T-helper 1 cell treated with Interleukin-12 subunit alpha and Interleukin-12 subunit beta and Interleukin-4 antibody, amounts not matched to agents 30 ng/mL and 1 ng/mL, for 36 hours (primary cell): ENCODE results near the gene ZEB2. TPM values are rescaled to one million over a fixed set of nuclear protein-coding genes. Genes with fewer than 3 reads are reported as not detected.

Source experiments
- intact Hi-C: fragments of 100-400 bp; cut with micrococcal nuclease; formaldehyde crosslinking; loops from one replicate; pipeline ENCODE4 v1.15.1; 2024
- total RNA-seq: library from RNA; stranded (reverse); gene quantifications from 2 replicates; pipeline ENCODE4 v1.2.3, GENCODE V29; 2022

The ZEB2 gene
- 9.2 and 9.6 TPM in 2 replicates for total RNA-seq

GRCh38 chr2:144519934-144520731 lies at the start of gene ZEB2:
TSS of gene ZEB2 (minus strand) at chr2:144520119. CDS start at chr2:144517350, 2,769 bp downstream.
- intact Hi-C loops, result loop anchor here (2.0 to 5.0 kb wide), 6 partner anchors 29 to 1393 kb away; partner anchors contain the start of gene ARHGAP15

- intact Hi-C loops, result no loop called here
Observed at GRCh38 chr2:144567745-144568144, 47.8 kb upstream of the ZEB2 start.

GRCh38 chr2:144566448-144566847 lies 46.5 kb upstream of the ZEB2 start:
- intact Hi-C loops, result no loop called here

DNA sequence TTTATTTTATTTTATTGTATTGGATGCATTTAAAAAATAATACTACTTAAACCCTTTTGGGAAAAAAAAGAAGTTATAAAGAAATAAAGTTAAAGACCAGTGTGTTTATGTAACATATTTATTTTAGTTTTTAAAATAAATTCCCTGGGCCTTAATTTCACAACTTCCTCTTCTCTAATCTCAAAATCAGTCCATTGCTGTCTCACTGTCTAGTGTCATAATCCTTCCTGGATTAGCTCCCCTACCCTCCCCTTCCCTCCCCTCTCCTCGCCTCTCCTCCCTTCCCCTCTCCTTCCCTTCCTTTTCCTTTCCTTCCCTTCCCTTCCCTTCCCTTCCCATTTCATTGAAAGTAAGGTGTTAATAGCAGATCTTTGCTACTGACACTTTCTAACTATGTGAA lies 40.3 kb upstream of the ZEB2 start:
- intact Hi-C loops, result no loop called here

DNA sequence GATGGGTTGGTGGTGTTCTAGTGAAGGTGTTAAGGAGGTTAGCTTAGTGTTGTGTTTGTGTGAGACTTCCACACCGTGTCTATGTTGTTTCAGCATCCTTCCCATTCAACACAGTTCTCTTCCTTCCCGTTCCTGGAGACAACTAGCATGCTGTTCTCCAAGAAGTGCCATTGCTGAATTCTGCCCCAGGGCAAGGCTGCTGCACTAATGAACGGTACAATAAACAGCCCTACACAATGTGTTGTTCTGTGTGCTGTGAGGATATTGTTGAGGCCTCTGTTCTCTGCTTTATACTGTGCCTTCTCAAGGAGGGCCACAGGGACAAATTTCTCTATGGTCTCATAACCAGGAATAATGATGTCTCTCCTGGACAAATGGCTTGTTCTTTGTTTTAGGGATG lies 39.8 kb upstream of the ZEB2 start:
- intact Hi-C loops, result no loop called here

DNA sequence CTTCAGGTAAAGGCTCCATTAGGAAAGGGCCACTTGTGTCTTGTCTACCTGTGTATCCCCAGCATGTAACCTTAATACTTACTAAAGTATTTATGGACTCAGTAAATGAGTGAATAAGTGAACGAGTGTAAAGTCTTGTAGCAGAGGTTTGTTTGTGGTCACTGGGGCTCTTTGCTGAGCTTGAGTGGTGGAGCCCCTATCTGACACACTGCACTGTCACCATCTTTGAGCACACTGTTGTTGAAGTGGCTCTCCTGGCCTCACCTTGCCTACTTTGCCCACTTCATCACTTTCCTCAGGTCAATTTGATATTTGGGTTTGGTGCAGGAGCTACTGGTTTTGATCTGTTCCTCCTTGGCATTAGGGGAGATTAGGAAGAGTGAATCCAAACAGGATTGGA lies 39.3 kb upstream of the ZEB2 start:
- intact Hi-C loops, result no loop called here

GRCh38 chr2:144554492-144555210 lies 34.7 kb upstream of the ZEB2 start:
- intact Hi-C loops, result no loop called here

- intact Hi-C loops, result no loop called here
Observed at GRCh38 chr2:144553379-144553778, 33.5 kb upstream of the ZEB2 start.

DNA sequence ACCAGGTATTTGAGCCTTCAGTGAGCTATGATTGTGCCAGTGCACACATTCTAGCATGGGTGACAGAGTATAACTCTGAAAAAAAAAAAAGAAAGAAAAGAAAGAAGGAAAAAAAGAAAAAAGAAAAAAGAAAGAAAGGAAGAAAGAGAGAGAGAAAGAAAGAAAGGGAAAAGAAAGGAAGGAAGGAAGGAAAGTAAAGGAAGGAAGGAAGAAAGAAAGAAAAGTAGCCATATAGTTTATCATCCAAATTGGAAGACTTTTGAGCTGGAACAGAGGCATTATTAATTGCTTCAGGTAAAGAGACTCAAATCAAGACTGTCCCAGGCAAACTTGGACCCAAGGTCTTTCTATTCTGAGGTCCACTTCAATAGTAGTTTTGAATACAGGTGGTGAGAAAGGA lies 32.9 kb upstream of the ZEB2 start:
- intact Hi-C loops, result no loop called here

GRCh38 chr2:144550911-144551310 lies 31.0 kb upstream of the ZEB2 start:
- intact Hi-C loops, result no loop called here

GRCh38 chr2:144550084-144550483 lies 30.2 kb upstream of the ZEB2 start:
- intact Hi-C loops, result no loop called here

DNA sequence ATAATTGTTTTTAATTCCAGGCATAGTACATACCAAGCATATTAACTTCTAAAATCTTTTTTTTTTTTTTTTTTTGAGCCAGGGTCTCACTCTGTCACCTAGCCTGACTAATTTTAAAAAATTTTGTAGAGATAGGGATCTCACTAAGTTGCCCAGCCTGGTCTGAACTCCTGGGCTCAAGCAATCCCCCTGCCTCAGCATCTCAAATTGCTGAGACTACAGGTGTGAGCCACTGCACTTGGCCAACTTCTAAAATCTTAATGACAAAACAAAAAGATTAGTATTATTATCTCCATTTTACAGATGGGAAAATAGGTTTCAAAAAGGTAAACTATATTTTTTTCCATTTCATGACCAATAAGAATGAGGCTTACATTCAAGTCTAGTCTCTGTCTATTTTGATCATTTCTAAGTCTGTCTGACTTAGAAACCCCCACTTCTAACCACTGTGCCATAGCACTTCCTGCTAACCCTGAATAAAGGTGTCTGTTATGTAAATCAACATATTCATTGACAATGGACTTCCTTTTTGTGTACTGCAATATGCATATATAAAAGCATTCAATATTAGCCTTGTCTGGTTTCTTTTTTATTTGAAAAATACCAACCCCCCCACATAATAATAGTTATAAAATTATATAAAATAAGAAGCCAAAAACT lies 28.7 kb upstream of the ZEB2 start:
- intact Hi-C loops, result loop anchor here (2.0 kb wide), 1 partner anchor 30 kb away; no protein-coding TSS in a partner anchor

GRCh38 chr2:144548088-144548487 lies 28.2 kb upstream of the ZEB2 start:
- intact Hi-C loops, result loop anchor here (2.0 kb wide), 1 partner anchor 29 kb away; no protein-coding TSS in a partner anchor

DNA sequence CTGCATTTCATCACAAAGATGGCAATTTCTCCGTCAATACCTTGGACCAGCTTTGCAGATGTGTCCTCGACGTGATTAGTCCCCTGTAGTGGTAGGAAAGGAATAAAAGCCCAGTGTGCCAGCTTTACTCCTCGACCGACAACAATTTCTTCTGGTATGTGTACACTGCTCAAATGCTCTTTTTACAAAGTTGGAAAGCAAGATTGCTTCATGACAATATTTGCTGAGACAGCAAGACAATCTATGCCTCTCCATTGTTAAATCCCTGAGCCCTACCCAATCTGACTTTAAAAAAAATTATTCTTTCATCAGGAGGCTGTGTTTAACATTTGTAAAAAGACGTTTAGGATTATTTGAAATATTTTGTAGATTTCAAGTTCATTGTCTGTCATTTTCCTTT lies 27.6 kb upstream of the ZEB2 start:
- intact Hi-C loops, result no loop called here

DNA sequence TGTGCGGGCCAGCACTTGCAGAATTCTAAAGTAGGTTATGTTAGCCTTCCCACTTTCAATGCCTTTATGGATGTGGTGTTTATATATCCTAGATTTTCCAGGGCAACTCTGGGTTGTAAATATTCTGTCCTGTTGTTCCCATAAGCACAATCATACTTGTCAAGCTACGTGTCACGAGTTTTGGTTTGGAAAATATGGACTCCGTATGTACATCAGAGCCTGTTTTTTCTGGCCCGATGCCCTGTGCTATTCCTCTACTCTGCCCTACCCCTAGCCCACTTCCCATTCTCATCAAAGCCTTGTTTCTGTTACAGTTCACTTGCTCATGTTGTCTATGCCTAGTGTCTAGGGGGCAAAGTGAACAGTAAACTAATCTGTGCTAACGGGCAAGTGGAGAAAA lies 27.0 kb upstream of the ZEB2 start:
- intact Hi-C loops, result no loop called here

DNA sequence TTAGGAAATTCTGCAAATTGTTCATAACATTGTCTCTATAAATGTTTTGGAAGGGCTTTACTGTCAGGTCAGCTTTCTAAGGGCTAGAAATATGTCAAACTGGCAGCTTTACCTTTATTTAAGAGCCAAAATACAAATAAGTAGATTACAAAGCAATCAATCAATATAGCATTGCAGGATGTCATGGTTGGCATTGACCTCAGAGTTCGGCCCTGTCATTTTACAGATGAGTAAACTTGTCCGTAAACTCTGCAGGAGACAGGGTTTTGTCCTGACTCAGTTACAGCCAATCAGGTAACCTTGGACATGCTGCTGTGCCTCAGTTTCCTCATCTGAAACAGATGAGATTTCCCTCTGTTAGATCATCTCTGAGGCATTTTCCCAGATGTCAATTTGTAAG lies 25.9 kb upstream of the ZEB2 start:
- intact Hi-C loops, result no loop called here

DNA sequence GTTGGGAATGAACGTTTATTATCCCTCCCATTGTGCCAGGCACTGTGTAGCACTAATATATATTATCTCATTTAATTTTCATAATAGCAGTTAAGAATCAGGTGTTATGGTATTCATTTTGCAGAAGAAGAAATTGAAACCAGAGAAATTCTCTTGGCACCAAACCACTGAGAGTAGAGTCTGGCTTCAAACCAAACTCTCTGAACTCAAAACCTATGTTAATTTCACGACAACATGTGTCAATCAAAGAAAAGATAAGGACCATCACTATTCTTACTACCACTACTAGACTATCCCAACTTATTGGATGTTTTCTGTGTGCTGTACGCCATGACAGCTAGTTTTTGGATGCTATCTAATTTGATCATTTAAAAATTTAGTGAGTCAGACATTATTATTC lies 24.1 kb upstream of the ZEB2 start:
- intact Hi-C loops, result no loop called here

DNA sequence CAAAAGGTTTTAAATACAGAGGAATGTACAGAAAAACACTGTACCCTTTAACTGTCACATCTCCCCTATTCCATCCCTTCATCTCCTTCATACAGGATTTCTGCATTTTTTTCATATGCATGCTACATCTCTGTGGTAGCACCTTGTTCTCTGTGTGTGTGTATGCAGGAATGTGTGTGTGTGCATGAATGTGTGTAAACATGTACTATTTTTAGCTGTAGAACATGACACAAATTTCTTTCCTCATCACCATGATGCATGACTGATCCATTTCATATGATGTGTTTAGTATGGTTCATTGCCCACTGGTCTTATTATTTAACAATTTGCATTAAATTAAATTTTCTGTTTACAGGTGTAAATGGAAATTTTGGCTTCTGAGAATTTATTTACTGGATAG lies 21.5 kb upstream of the ZEB2 start:
- intact Hi-C loops, result no loop called here

DNA sequence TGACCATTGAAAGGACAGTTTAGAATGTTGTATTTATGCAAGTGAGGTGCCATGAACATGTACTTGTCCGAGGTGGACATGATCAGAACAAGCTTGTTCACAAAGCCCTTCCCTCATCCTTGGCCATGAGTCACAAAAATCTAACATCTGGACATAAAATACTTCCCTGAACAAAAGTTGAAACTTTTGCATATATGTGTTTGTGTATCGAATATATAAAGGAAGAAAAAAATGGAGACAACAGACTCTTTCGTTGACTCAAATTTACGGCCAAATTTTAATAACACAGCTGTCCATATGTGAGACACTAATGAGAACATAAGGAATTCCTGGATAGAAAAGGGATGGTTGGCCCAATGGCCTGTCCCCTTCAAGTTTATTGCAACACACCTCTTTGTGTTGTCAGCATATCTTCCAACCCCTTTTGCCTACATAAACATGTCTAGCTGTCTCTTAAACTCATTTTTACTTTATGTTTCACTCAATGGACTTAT lies 19.4 kb upstream of the ZEB2 start:
- intact Hi-C loops, result no loop called here

- intact Hi-C loops, result no loop called here
Observed at GRCh38 chr2:144535300-144535699, 15.4 kb upstream of the ZEB2 start.

DNA sequence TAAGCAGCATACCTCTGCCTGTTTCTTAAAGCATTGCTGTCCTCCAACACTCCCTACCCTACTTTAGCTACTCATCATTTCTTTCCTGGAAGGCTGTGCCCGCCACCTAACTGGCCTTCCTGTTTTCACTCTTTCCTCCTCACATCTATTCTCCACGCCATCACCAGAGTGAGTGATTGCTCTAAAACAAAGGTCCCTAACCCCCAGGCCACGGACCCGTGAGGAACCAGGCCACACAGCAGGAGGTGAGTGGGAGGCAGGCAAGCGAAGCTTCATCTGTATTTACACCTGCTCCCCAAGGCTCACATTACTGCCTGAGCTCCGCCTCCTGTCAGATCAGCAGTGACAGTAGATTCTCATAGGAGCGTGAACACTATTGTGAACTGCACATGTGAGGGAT lies 13.3 kb upstream of the ZEB2 start:
- intact Hi-C loops, result no loop called here

- intact Hi-C loops, result no loop called here
Observed at GRCh38 chr2:144530596-144530995, 10.7 kb upstream of the ZEB2 start.
